Sigmoid colon (tissue), 7 donors: ENCODE measurements around the gene SLC35F4. TPM values are rescaled to one million over a fixed set of nuclear protein-coding genes. Genes with fewer than 3 reads are reported as not detected.

Experiments
- DNase-seq: peaks from one replicate; pipeline ENCODE4 v3.0.0-alpha.2; 2019
- H3K27ac ChIP-seq, 4 donors: fragments of 200-600 bp; sonication (generic); one replicate each; pipeline ENCODE4 v1.5.1; 2016 to 2019; ENCODE audit warnings: mild to moderate bottlenecking in 1 of 4
- H3K27me3 ChIP-seq, 3 donors: fragments of 200-600 bp; sonication (generic); one replicate each; pipeline ENCODE4 v1.5.1; 2019; ENCODE audit warnings: mild to moderate bottlenecking in 1 of 3
- H3K36me3 ChIP-seq, 4 donors: fragments of 200-600 bp; sonication (generic); one replicate each; pipeline ENCODE4 v1.5.1; 2016 to 2019
- H3K4me1 ChIP-seq, 4 donors: fragments of 200-600 bp; sonication (generic); one replicate each; pipeline ENCODE4 v1.5.1; 2017 to 2019
- H3K4me3 ChIP-seq, 4 donors: fragments of 200-600 bp; sonication (generic); one replicate each; pipeline ENCODE4 v1.5.1; 2017 to 2019; ENCODE audit warnings: mild to moderate bottlenecking in 2 of 4, moderate library complexity in 1 of 4
- H3K9me3 ChIP-seq, 4 donors: fragments of 200-600 bp in 3 of 4; sonication (generic) in 3 of 4; one replicate each; pipeline versions ENCODE4 v1.5.1 to v1.6.1; 2013 to 2019
- CTCF ChIP-seq, 4 experiments: fragments of 450-650 bp in 3 of 4; fragments of 200-600 bp in 1 of 4; IDR thresholded peaks; one replicate each; pipeline ENCODE4 v1.5.1; 2016 to 2019; ENCODE audit warnings: antibody characterized with exemption in 4 of 4, mild to moderate bottlenecking in 3 of 4, moderate library complexity in 2 of 4
- EP300 ChIP-seq, 4 donors: sonication (generic); formaldehyde crosslinking; IDR thresholded peaks; one replicate each; pipeline ENCODE4 v1.6.1; 2017; ENCODE audit warnings: antibody characterized with exemption in 4 of 4
- POLR2A ChIP-seq, 2 donors: fragments of 450-650 bp; IDR thresholded peaks; one replicate each; pipeline ENCODE4 v1.6.1; 2016; ENCODE audit warnings: antibody characterized with exemption in 2 of 2, mild to moderate bottlenecking in 2 of 2, moderate library complexity in 2 of 2
- POLR2AphosphoS5 ChIP-seq, 4 donors: sonication (generic); formaldehyde crosslinking; IDR thresholded peaks; one replicate each; pipeline ENCODE4 v1.6.1; 2017; ENCODE audit warnings: antibody characterized with exemption in 4 of 4
- WGBS, 2 donors: extraction: QIAGEN DNeasy Blood & Tissue Kit; methylation state at CpG; one replicate each; pipeline ENCODE4 v1.1.7; 2013; 5-methylcytosine and 5-hydroxymethylcytosine counted together
- intact Hi-C: fragments of 100-400 bp; cut with DNase I; formaldehyde crosslinking; loops from one replicate; pipeline ENCODE4 v1.15.1; 2023
- polyA plus RNA-seq, 3 donors: library from polyadenylated mRNA; stranded (reverse); fragments of 200-250 nt; gene quantifications; one replicate each; pipeline ENCODE4 v1.2.3, GENCODE V29; 2013
- total RNA-seq, 4 donors: library from RNA; depleted of rRNA; stranded (reverse); fragments of >200 nt; gene quantifications; one replicate each; pipeline ENCODE4 v1.1.0, GENCODE V29; 2016
- donor health status: healthy with polysubstance abuse.
- donor health status: Bipolar disorder and iron deficiency.
- donor health status: healthy.

Gene SLC35F4
- total and polyA plus RNA-seq, 7 donors: not detected

GRCh38 chr14:57656853-57657252 is 209.0 kb downstream of the SLC35F4 start:
- Histone ChIP-seq H3K27me3 (no peaks in the 10 kb centered on the region), H3K27ac (no peak overlapping the region), H3K4me1 (peaks cover 0 to 15% (median 12%) of the 10 kb centered on the region in 4 donors), H3K36me3 (no peaks in the 10 kb centered on the region), H3K9me3 (no peaks in the 10 kb centered on the region), H3K4me3 (no peak overlapping the region)
- intact Hi-C loops: no loop called here
- WGBS, 2 donors: 42 to 65% methylated on average over 3 of the region's 3 CpGs
- TF ChIP-seq POLR2AphosphoS5 (IDR thresholded peaks at IDR 0.05) (no peak), EP300 (IDR thresholded peaks at IDR 0.05) (no peak), POLR2A (IDR thresholded peaks at IDR 0.05) (no peak), CTCF (IDR thresholded peaks at IDR 0.05) (no peak)
- DNase-seq: no peak

- intact Hi-C loops: no loop called here
- no peak overlapping the region for H3K4me3 ChIP-seq
- no peak overlapping the region for H3K27ac ChIP-seq
- no peaks in the 10 kb centered on the region for H3K27me3 ChIP-seq
- TF ChIP-seq EP300 (IDR thresholded peaks at IDR 0.05) (no peak), CTCF (IDR thresholded peaks at IDR 0.05) (no peak), POLR2A (IDR thresholded peaks at IDR 0.05) (no peak), POLR2AphosphoS5 (IDR thresholded peaks at IDR 0.05) (no peak)
- peaks cover 0 to 7% (median 4%) of the 10 kb centered on the region in 4 donors for H3K4me1 ChIP-seq
- no peak for DNase-seq
- H3K9me3 ChIP-seq: no peaks in the 10 kb centered on the region
- H3K36me3 ChIP-seq: no peaks in the 10 kb centered on the region
These were observed 213.1 kb downstream of the SLC35F4 start for GRCh38 chr14:57652769-57653168.

- H3K9me3 ChIP-seq: peaks cover 0 to 2% (median 0%) of the 10 kb centered on the region in 4 donors
- intact Hi-C loops: no loop called here
- H3K4me3 ChIP-seq: no peak overlapping the region
- H3K4me1 ChIP-seq: no peaks in the 10 kb centered on the region
- no peaks in the 10 kb centered on the region for H3K27me3 ChIP-seq
- H3K27ac ChIP-seq: no peak overlapping the region
- TF ChIP-seq EP300 (IDR thresholded peaks at IDR 0.05) (no peak), POLR2AphosphoS5 (IDR thresholded peaks at IDR 0.05) (no peak), POLR2A (IDR thresholded peaks at IDR 0.05) (no peak), CTCF (IDR thresholded peaks at IDR 0.05) (no peak)
- WGBS, 2 donors: 8 to 24% methylated on average over 1 of the region's 1 CpG
- no peaks in the 10 kb centered on the region for H3K36me3 ChIP-seq
- no peak for DNase-seq
These were observed 224.1 kb downstream of the SLC35F4 start for GRCh38 chr14:57641776-57642175.

GRCh38 chr14:57640036-57640435 is 225.9 kb downstream of the SLC35F4 start:
- no peaks in the 10 kb centered on the region for H3K36me3 ChIP-seq
- no peaks in the 10 kb centered on the region for H3K4me1 ChIP-seq
- no peaks in the 10 kb centered on the region for H3K27me3 ChIP-seq
- peaks cover 0 to 2% (median 0%) of the 10 kb centered on the region in 4 donors for H3K9me3 ChIP-seq
- TF ChIP-seq POLR2AphosphoS5 (IDR thresholded peaks at IDR 0.05) (no peak), POLR2A (IDR thresholded peaks at IDR 0.05) (no peak), CTCF (IDR thresholded peaks at IDR 0.05) (no peak), EP300 (IDR thresholded peaks at IDR 0.05) (no peak)
- intact Hi-C loops: no loop called here
- no peak overlapping the region for H3K4me3 ChIP-seq
- DNase-seq: no peak
- H3K27ac ChIP-seq: no peak overlapping the region

GRCh38 chr14:57637901-57638300 is 228.0 kb downstream of the SLC35F4 start:
- no peak for DNase-seq
- TF ChIP-seq POLR2AphosphoS5 (IDR thresholded peaks at IDR 0.05): no peak
- TF ChIP-seq EP300 (IDR thresholded peaks at IDR 0.05): no peak
- TF ChIP-seq POLR2A (IDR thresholded peaks at IDR 0.05): no peak
- no peak for TF ChIP-seq CTCF (IDR thresholded peaks at IDR 0.05)
- H3K36me3 ChIP-seq: no peaks in the 10 kb centered on the region
- H3K4me3 ChIP-seq: no peak overlapping the region
- H3K4me1 ChIP-seq: no peaks in the 10 kb centered on the region
- H3K27me3 ChIP-seq: no peaks in the 10 kb centered on the region
- intact Hi-C loops: no loop called here
- H3K9me3 ChIP-seq: peaks cover 0 to 2% (median 0%) of the 10 kb centered on the region in 4 donors
- H3K27ac ChIP-seq: no peak overlapping the region
- WGBS, 2 donors: 77% methylated on average over 4 of the region's 4 CpGs
